Stimulated activated CD8-positive, alpha-beta memory T cell treated with anti-CD3 and anti-CD28 coated beads, Interleukin-15, amount 100 ng/mL, for 48 hours (primary cell): ENCODE measurements around the gene VPS4A.
A peak's percentile ranks its signal among the peaks of the same experiment; 100 is the strongest.

Source experiments
- DNase-seq, 2 donors: peaks; one replicate each; pipeline ENCODE4 v3.0.0-alpha.2; 2020; ENCODE audit warnings: low read depth in 2 of 2

The VPS4A gene

GRCh38 chr16:69307091-69307490, 4.1 kb upstream of the VPS4A start:
- no peak for DNase-seq

GRCh38 chr16:69307856-69308255, 3.3 kb upstream of the VPS4A start:
- no peak for DNase-seq

GRCh38 chr16:69309316-69309715, 1.8 kb upstream of the VPS4A start:
- no peak for DNase-seq

GRCh38 chr16:69311533-69312387, 610 bp downstream of the VPS4A start:
- peak; percentile 27 to 36 for DNase-seq

GRCh38 chr16:69313469-69313868, 2.3 kb downstream of the VPS4A start:
- DNase-seq, result no peak

- DNase-seq, result no peak
These were observed 3.4 kb downstream of the VPS4A start for GRCh38 chr16:69314534-69314933.

GRCh38 chr16:69315486-69316311, 4.5 kb downstream of the VPS4A start:
- no peak for DNase-seq

- DNase-seq, result no peak
These were observed 5.5 kb downstream of the VPS4A start for GRCh38 chr16:69316595-69317034.

GRCh38 chr16:69318177-69318910, 7.2 kb downstream of the VPS4A start:
- DNase-seq, result no peak

GRCh38 chr16:69318911-69319289, 7.8 kb downstream of the VPS4A start:
- DNase-seq, result no peak

- no peak for DNase-seq
These were observed 8.2 kb downstream of the VPS4A start for GRCh38 chr16:69319381-69319780.

GRCh38 chr16:69319826-69320739, 8.9 kb downstream of the VPS4A start:
- DNase-seq, result no peak

GRCh38 chr16:69320740-69321073, 9.6 kb downstream of the VPS4A start:
- no peak for DNase-seq

- no peak for DNase-seq
These were observed 9.9 kb downstream of the VPS4A start for GRCh38 chr16:69321080-69321479.

- DNase-seq, result no peak
These were observed 11.2 kb downstream of the VPS4A start for GRCh38 chr16:69322343-69322742.

- no peak for DNase-seq
These were observed 12.3 kb downstream of the VPS4A start for GRCh38 chr16:69323415-69323814.

- DNase-seq, result no peak
These were observed 12.9 kb downstream of the VPS4A start for GRCh38 chr16:69324013-69324531.

- DNase-seq, result no peak
These were observed 13.6 kb downstream of the VPS4A start for GRCh38 chr16:69324585-69325253.

- DNase-seq, result no peak
These were observed 14.6 kb downstream of the VPS4A start for GRCh38 chr16:69325784-69326171.

- DNase-seq, result no peak
These were observed 15.2 kb downstream of the VPS4A start for GRCh38 chr16:69326172-69326873.
